Activated T-helper 1 cell treated with anti-CD3 and anti-CD28 coated beads, Interleukin-12 subunit alpha, Interleukin-12 subunit beta, Interleukin-2, Interleukin-4 antibody, amounts not matched to agents 30 ng/mL and 10 ng/mL and 1 ng/mL, durations not matched to agents 14 hours and 24 hours and 36 hours (primary cell): ENCODE measurements around the gene CSF2. TPM values are rescaled to one million over a fixed set of nuclear protein-coding genes. Genes with fewer than 3 reads are reported as not detected.

ENCODE experiments used
- DNase-seq: peaks from one replicate; pipeline ENCODE4 v3.0.0; 2021; ENCODE audit warnings: low spot score
- H3K27ac Mint-ChIP-seq: one replicate; pipeline ENCODE4 v1.8.0; 2021; ENCODE audit warnings: mild to moderate bottlenecking, mixed read lengths
- H3K27me3 Mint-ChIP-seq: one replicate; pipeline ENCODE4 v1.8.0; 2022; ENCODE audit warnings: mild to moderate bottlenecking, moderate library complexity, mixed read lengths; ENCODE audit not compliant: insufficient read depth
- H3K36me3 Mint-ChIP-seq: one replicate; pipeline ENCODE4 v1.8.0; 2021; ENCODE audit warnings: low read depth, mixed read lengths
- H3K4me1 Mint-ChIP-seq: one replicate; pipeline ENCODE4 v1.8.0; 2021; ENCODE audit warnings: low read depth, mixed read lengths
- H3K4me3 Mint-ChIP-seq: one replicate; pipeline ENCODE4 v1.8.0; 2021; ENCODE audit warnings: mild to moderate bottlenecking, moderate library complexity, mixed read lengths
- H3K9me3 Mint-ChIP-seq: one replicate; pipeline ENCODE4 v1.8.0; 2021; ENCODE audit warnings: mixed read lengths
- intact Hi-C: fragments of 100-400 bp; cut with micrococcal nuclease; formaldehyde crosslinking; loops from one replicate; pipeline ENCODE4 v1.15.1; 2024
- total RNA-seq: library from RNA; stranded (reverse); gene quantifications from 2 replicates; pipeline ENCODE4 v1.2.3, GENCODE V29; 2022

Gene CSF2
- total RNA-seq, 1 donor from 2014 or later = 1,648 TPM

GRCh38 chr5:132046880-132047299 is 26.7 kb upstream of the CSF2 start:
- no peak overlapping the region for H3K27ac Mint-ChIP-seq
- intact Hi-C loops = loop anchor here (2.0 kb wide), 1 partner anchor 14 kb away; the partner anchor contains the start of gene IL3
- H3K36me3 Mint-ChIP-seq = no peaks in the 10 kb centered on the region
- peaks cover 43% of the 10 kb centered on the region for H3K27me3 Mint-ChIP-seq
- DNase-seq = no peak
- H3K9me3 Mint-ChIP-seq = no peaks in the 10 kb centered on the region
- H3K4me3 Mint-ChIP-seq = no peak overlapping the region
- H3K4me1 Mint-ChIP-seq = peaks cover 10% of the 10 kb centered on the region

DNA sequence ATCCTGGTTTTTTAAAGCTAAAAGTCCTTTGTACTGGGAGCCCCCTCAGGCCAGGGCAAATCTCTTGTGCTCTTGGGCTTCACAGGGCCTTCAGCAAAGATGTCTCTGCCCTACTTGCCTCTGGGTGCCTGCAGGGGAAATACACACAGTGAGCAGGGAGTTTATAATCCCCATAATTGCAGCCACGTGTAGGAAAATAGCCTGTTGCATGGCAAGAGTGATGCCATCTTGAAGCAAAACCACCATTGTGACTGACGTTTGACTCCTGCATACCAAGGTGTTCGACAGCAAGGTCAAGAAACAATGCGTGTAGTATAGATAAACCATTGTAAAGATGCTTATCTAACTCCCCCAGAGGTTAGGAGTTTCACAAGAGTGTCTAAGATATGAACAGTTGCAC is 24.5 kb upstream of the CSF2 start:
- Mint-ChIP-seq H3K36me3 (no peaks in the 10 kb centered on the region), H3K4me1 (peaks cover 11% of the 10 kb centered on the region), H3K4me3 (no peak overlapping the region), H3K9me3 (no peaks in the 10 kb centered on the region), H3K27me3 (peaks cover 50% of the 10 kb centered on the region), H3K27ac (no peak overlapping the region)
- intact Hi-C loops = no loop called here
- no peak for DNase-seq

GRCh38 chr5:132049559-132049958 is 24.0 kb upstream of the CSF2 start:
- Mint-ChIP-seq H3K4me1 (peaks cover 12% of the 10 kb centered on the region), H3K27me3 (peaks cover 48% of the 10 kb centered on the region), H3K36me3 (no peaks in the 10 kb centered on the region), H3K4me3 (no peak overlapping the region), H3K9me3 (no peaks in the 10 kb centered on the region), H3K27ac (no peak overlapping the region)
- intact Hi-C loops = no loop called here
- DNase-seq = no peak

GRCh38 chr5:132050136-132050535 is 23.5 kb upstream of the CSF2 start:
- Mint-ChIP-seq H3K4me1 (peaks cover 17% of the 10 kb centered on the region), H3K27ac (no peak overlapping the region), H3K4me3 (no peak overlapping the region), H3K27me3 (peaks cover 46% of the 10 kb centered on the region), H3K9me3 (no peaks in the 10 kb centered on the region), H3K36me3 (no peaks in the 10 kb centered on the region)
- intact Hi-C loops = no loop called here
- no peak for DNase-seq

- DNase-seq = no peak
- no peak overlapping the region for H3K4me3 Mint-ChIP-seq
- no peaks in the 10 kb centered on the region for H3K36me3 Mint-ChIP-seq
- H3K27me3 Mint-ChIP-seq = peaks cover 45% of the 10 kb centered on the region
- peaks cover 25% of the 10 kb centered on the region for H3K4me1 Mint-ChIP-seq
- H3K27ac Mint-ChIP-seq = no peak overlapping the region
- H3K9me3 Mint-ChIP-seq = no peaks in the 10 kb centered on the region
- intact Hi-C loops = no loop called here
These were observed 22.7 kb upstream of the CSF2 start for GRCh38 chr5:132050661-132051552.

DNA sequence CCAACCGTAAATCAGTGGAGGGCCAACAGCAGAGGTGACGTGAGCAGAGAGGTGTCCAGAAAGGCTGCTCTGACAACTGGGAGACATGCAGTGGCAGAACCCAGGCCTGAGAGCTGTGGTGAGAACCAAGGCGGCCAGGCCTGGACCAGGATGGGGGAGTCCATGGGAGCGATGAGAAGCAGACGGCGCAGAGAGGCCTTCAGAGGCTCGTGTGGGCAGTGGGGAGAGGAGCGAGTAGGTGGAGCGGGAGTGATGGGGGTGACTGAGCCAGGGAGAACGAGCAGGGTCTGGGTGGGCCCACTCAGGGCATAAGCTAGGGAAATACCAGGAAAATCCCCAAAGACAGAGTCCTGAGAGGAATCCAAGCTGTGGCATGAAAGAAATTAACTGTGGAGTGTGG is 21.1 kb upstream of the CSF2 start:
- H3K27me3 Mint-ChIP-seq = peaks cover 40% of the 10 kb centered on the region
- DNase-seq = no peak
- H3K27ac Mint-ChIP-seq = no peak overlapping the region
- no peaks in the 10 kb centered on the region for H3K36me3 Mint-ChIP-seq
- H3K4me3 Mint-ChIP-seq = no peak overlapping the region
- no peaks in the 10 kb centered on the region for H3K9me3 Mint-ChIP-seq
- intact Hi-C loops = no loop called here
- H3K4me1 Mint-ChIP-seq = peaks cover 41% of the 10 kb centered on the region

DNA sequence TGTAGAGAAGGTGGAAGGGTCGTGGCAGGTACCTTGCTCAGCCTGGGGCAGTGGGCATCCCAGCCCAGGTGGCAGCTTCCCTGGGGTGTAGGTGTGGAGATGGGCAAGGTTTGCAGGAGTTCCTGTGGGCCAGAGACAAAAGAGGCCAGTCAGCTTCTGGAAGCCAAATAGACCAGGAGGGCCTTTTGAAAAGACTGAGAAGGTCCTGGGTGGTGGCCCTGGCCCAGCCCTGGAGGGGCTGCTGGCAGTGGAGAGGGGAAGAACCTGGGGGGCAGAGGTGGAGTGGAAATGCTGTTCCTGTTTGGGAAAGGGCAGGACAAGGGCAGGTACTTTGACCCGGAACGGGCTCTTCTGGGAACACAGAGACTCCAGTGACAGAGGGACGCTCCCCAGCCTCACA is 20.1 kb upstream of the CSF2 start:
- intact Hi-C loops = no loop called here
- H3K27me3 Mint-ChIP-seq = peaks cover 40% of the 10 kb centered on the region
- H3K36me3 Mint-ChIP-seq = no peaks in the 10 kb centered on the region

DNA sequence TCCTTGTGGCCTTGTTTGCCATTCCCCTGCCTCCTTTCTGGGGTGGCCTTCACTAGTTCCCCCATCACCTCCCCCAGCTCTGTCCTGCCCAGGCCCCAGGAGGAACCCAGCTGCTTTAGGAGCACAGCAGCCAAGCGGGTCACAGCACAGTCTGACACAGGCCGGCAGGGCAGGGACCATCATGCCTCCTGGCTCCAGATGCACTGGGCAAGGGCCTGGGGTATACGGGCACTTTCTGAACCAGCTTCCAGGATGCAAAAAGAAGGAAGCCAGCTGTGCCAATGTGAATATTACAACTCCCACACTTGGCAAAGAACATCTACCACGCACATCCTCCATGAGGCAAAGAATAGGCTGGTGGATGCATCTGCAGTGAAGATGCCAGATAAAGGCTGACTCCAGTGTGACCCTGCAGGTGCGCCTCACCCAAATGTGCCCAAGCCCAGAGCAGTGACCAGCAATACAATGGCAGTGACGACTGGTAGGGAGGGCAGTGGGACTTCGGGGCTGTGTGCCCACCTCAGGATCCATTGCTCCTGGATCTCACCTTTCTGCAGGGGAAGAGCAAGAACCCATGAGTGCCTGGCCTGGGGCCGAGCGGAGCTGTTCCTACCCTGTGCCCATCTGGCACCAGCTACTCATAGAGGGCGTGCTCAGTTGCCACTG is 19.4 kb upstream of the CSF2 start:
- no peak for DNase-seq
- peaks cover 38% of the 10 kb centered on the region for H3K27me3 Mint-ChIP-seq
- peak overlapping the region; percentile 25 for H3K27ac Mint-ChIP-seq
- no peak overlapping the region for H3K4me3 Mint-ChIP-seq
- no peaks in the 10 kb centered on the region for H3K36me3 Mint-ChIP-seq
- H3K9me3 Mint-ChIP-seq = no peaks in the 10 kb centered on the region
- intact Hi-C loops = no loop called here
- peaks cover 53% of the 10 kb centered on the region for H3K4me1 Mint-ChIP-seq

More for the DNA sequence above, 20.1 kb upstream of the CSF2 start:
- DNase-seq = no peak
- Mint-ChIP-seq H3K4me1 (peaks cover 46% of the 10 kb centered on the region), H3K4me3 (no peak overlapping the region), H3K27ac (no peak overlapping the region), H3K9me3 (no peaks in the 10 kb centered on the region)

- Mint-ChIP-seq H3K36me3 (no peaks in the 10 kb centered on the region), H3K27ac (peak overlapping the region; percentile 25), H3K4me3 (no peak overlapping the region), H3K27me3 (peaks cover 32% of the 10 kb centered on the region), H3K4me1 (peaks cover 60% of the 10 kb centered on the region), H3K9me3 (no peaks in the 10 kb centered on the region)
- intact Hi-C loops = no loop called here
- DNase-seq = no peak
These were observed 18.7 kb upstream of the CSF2 start for GRCh38 chr5:132054697-132055440.

DNA sequence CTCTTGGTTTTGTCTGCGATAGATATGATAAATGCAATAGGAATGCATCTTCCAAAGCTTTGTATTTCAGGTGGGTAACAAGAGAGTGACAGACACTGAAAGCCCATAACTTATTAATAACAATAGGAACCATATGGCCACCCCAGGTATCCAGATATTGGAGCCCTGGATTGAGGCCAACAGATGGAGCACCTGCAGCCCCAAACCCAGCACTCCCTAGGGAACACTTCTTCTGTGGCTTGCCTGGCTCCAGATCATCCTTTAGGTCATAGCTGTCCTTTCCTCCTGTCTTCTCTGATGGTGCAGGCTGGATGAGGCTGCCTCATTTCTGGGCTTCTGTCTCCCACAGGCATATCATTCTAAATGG is 18.2 kb upstream of the CSF2 start:
- intact Hi-C loops = no loop called here

GRCh38 chr5:132055808-132056609 is 17.6 kb upstream of the CSF2 start:
- no peaks in the 10 kb centered on the region for H3K9me3 Mint-ChIP-seq
- peak overlapping the region; percentile 67 for H3K27ac Mint-ChIP-seq
- H3K4me1 Mint-ChIP-seq = peaks cover 69% of the 10 kb centered on the region
- peaks cover 25% of the 10 kb centered on the region for H3K27me3 Mint-ChIP-seq
- intact Hi-C loops = no loop called here
- DNase-seq = no peak
- H3K36me3 Mint-ChIP-seq = no peaks in the 10 kb centered on the region
- no peak overlapping the region for H3K4me3 Mint-ChIP-seq

More for the DNA sequence above, 18.2 kb upstream of the CSF2 start:
- H3K36me3 Mint-ChIP-seq = no peaks in the 10 kb centered on the region
- H3K27me3 Mint-ChIP-seq = peaks cover 31% of the 10 kb centered on the region
- H3K4me3 Mint-ChIP-seq = no peak overlapping the region
- H3K27ac Mint-ChIP-seq = peak overlapping the region; percentile 67
- peaks cover 64% of the 10 kb centered on the region for H3K4me1 Mint-ChIP-seq
- DNase-seq = no peak
- H3K9me3 Mint-ChIP-seq = no peaks in the 10 kb centered on the region
